Mesodermal cell (in vitro differentiated cells): Measurements from ENCODE around the gene NPTX1.

Source experiments
- H3K27ac ChIP-seq: 2 replicates; pipeline ENCODE4 v1.7.0; 2013; ENCODE audit warnings: mild to moderate bottlenecking, low read depth, low read length, moderate library complexity; ENCODE audit not compliant: severe bottlenecking
- H3K36me3 ChIP-seq: 2 replicates; pipeline ENCODE4 v1.7.1; 2013; ENCODE audit warnings: mild to moderate bottlenecking, low read length, moderate library complexity; ENCODE audit not compliant: control insufficient read depth, insufficient read depth
- H3K4me1 ChIP-seq: one replicate; pipeline ENCODE4 v1.7.1; 2013; ENCODE audit warnings: mild to moderate bottlenecking, low read length; ENCODE audit not compliant: insufficient read depth, control insufficient read depth, poor library complexity, severe bottlenecking
- H3K4me3 ChIP-seq: 2 replicates; pipeline ENCODE4 v1.7.0; 2013; ENCODE audit warnings: low read length, control low read depth, mild to moderate bottlenecking; ENCODE audit not compliant: insufficient read depth, poor library complexity, severe bottlenecking; ENCODE audit errors: extremely low read depth
- H3K9me3 ChIP-seq: 2 replicates; pipeline ENCODE4 v1.7.1; 2013; ENCODE audit warnings: mild to moderate bottlenecking, low read length, moderate library complexity; ENCODE audit not compliant: control insufficient read depth
- WGBS, 2 experiments: methylation state at CpG; one replicate each; pipeline ENCODE4 v1.1.5; 2013; ENCODE audit warnings: missing lambda C conversion rate in 2 of 2; ENCODE audit not compliant: insufficient coverage in 2 of 2; 5-methylcytosine and 5-hydroxymethylcytosine counted together

NPTX1 gene

GRCh38 chr17:80491478-80492342 is 15.3 kb upstream of the NPTX1 start:
- no peak overlapping the region for H3K4me3 ChIP-seq
- H3K4me1 ChIP-seq: peaks cover 3% of the 10 kb centered on the region
- H3K36me3 ChIP-seq: no peaks in the 10 kb centered on the region
- 32 to 42% methylated on average over 6 of the region's 21 CpGs for WGBS, 2 experiments
- H3K9me3 ChIP-seq: no peaks in the 10 kb centered on the region
- H3K27ac ChIP-seq: no peak overlapping the region

- Histone ChIP-seq H3K27ac (no peak overlapping the region), H3K4me3 (no peak overlapping the region), H3K4me1 (no peaks in the 10 kb centered on the region), H3K9me3 (no peaks in the 10 kb centered on the region), H3K36me3 (no peaks in the 10 kb centered on the region)
- WGBS, 2 experiments: 56 to 59% methylated on average over 6 to 7 of the region's 7 CpGs
Measured at GRCh38 chr17:80487511-80487910, 11.1 kb upstream of the NPTX1 start.

- no peaks in the 10 kb centered on the region for H3K9me3 ChIP-seq
- H3K27ac ChIP-seq: no peak overlapping the region
- no peak overlapping the region for H3K4me3 ChIP-seq
- H3K4me1 ChIP-seq: no peaks in the 10 kb centered on the region
- 50 to 51% methylated on average over 11 to 15 of the region's 17 CpGs for WGBS, 2 experiments
- no peaks in the 10 kb centered on the region for H3K36me3 ChIP-seq
Measured at GRCh38 chr17:80486692-80487091, 10.3 kb upstream of the NPTX1 start.

- H3K9me3 ChIP-seq: no peaks in the 10 kb centered on the region
- H3K27ac ChIP-seq: no peak overlapping the region
- no peaks in the 10 kb centered on the region for H3K36me3 ChIP-seq
- 82 to 84% methylated on average over 9 of the region's 10 CpGs for WGBS, 2 experiments
- no peak overlapping the region for H3K4me3 ChIP-seq
- H3K4me1 ChIP-seq: no peaks in the 10 kb centered on the region
Measured at GRCh38 chr17:80485846-80486245, 9.4 kb upstream of the NPTX1 start.

GRCh38 chr17:80482555-80483308 is 6.3 kb upstream of the NPTX1 start:
- no peaks in the 10 kb centered on the region for H3K36me3 ChIP-seq
- H3K9me3 ChIP-seq: no peaks in the 10 kb centered on the region
- H3K27ac ChIP-seq: no peak overlapping the region
- 75% methylated on average over 12 to 16 of the region's 16 CpGs for WGBS, 2 experiments
- H3K4me1 ChIP-seq: peaks cover 2% of the 10 kb centered on the region
- no peak overlapping the region for H3K4me3 ChIP-seq

- H3K27ac ChIP-seq: no peak overlapping the region
- 89 to 90% methylated on average over 3 of the region's 4 CpGs for WGBS, 2 experiments
Measured at GRCh38 chr17:80482058-80482318, 5.6 kb upstream of the NPTX1 start.

GRCh38 chr17:80481284-80482057 is 5.1 kb upstream of the NPTX1 start:
- Histone ChIP-seq H3K4me1 (peaks cover 2% of the 10 kb centered on the region), H3K36me3 (no peaks in the 10 kb centered on the region), H3K9me3 (no peaks in the 10 kb centered on the region), H3K4me3 (no peak overlapping the region), H3K27ac (no peak overlapping the region)
- WGBS, 2 experiments: 44 to 47% methylated on average over 19 to 20 of the region's 21 CpGs

More at GRCh38 chr17:80482058-80482318, 5.6 kb upstream of the NPTX1 start:
- no peak overlapping the region for H3K4me3 ChIP-seq
- H3K36me3 ChIP-seq: no peaks in the 10 kb centered on the region
- peaks cover 2% of the 10 kb centered on the region for H3K4me1 ChIP-seq
- no peaks in the 10 kb centered on the region for H3K9me3 ChIP-seq

GRCh38 chr17:80480248-80480647 is 3.8 kb upstream of the NPTX1 start:
- Histone ChIP-seq H3K27ac (no peak overlapping the region), H3K9me3 (no peaks in the 10 kb centered on the region), H3K4me3 (no peak overlapping the region), H3K4me1 (peaks cover 2% of the 10 kb centered on the region), H3K36me3 (no peaks in the 10 kb centered on the region)
- 87% methylated on average over 6 of the region's 7 CpGs for WGBS, 2 experiments

- no peaks in the 10 kb centered on the region for H3K9me3 ChIP-seq
- 52 to 65% methylated on average over 6 to 7 of the region's 9 CpGs for WGBS, 2 experiments
- no peak overlapping the region for H3K4me3 ChIP-seq
Measured at GRCh38 chr17:80479246-80479566, 2.8 kb upstream of the NPTX1 start.

GRCh38 chr17:80478487-80479245 is 2.3 kb upstream of the NPTX1 start:
- Histone ChIP-seq H3K4me3 (peak overlapping the region; percentile 8), H3K36me3 (no peaks in the 10 kb centered on the region), H3K4me1 (peaks cover 2% of the 10 kb centered on the region), H3K27ac (no peak overlapping the region), H3K9me3 (no peaks in the 10 kb centered on the region)
- WGBS, 2 experiments: 5 to 10% methylated on average over 41 to 48 of the region's 51 CpGs

More at GRCh38 chr17:80479246-80479566, 2.8 kb upstream of the NPTX1 start:
- no peaks in the 10 kb centered on the region for H3K36me3 ChIP-seq
- H3K4me1 ChIP-seq: peaks cover 2% of the 10 kb centered on the region
- no peak overlapping the region for H3K27ac ChIP-seq
